UCSD-AML1 (cell line): Measurements from ENCODE around the gene HYI.
"Not testable (repeated sequence)": the region's sequence is repeated elsewhere in the genome, so short reads cannot be mapped to it uniquely, and the experiment has no call there.

ENCODE experiments used
- DNase-seq: peaks from one replicate; lab custom pipeline; 2025; ENCODE audit not compliant: unreplicated experiment; lab: John Stamatoyannopoulos, UW

The HYI gene

DNA sequence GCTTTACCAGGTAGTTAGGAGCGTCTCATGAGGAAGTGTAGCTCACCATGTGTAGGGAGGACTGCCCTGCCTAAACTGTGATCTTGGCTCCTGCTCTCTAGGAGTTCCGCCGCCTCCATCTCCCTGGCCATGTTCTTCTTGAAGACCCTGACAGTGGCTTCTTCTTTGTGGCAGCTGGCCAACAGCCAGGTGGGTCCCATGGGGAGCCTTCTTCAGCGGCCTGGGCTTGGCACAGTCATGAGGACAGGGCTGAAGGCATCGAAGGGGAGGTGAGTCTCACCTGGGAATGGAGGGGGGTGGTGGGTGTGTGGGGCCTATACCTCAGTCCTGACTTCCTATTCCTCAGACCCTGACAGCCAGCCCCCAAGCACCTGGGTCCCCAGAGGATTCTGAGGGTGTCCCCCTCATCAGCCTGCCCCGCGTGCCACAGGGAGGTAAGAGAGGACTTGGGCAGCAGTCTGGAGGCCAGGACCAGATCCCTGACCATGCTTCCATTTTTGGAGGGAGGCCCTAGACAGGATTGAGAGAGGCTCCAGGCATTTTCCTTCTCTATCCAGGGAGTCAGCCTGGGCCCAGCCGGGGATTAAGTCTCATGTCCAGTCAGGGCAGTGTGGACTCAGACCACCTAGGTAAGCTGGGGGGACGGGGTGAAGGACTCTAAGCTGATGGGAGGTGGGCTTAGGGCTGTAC is 21.4 kb downstream of the HYI start:
- DNase-seq, result no peak

DNA sequence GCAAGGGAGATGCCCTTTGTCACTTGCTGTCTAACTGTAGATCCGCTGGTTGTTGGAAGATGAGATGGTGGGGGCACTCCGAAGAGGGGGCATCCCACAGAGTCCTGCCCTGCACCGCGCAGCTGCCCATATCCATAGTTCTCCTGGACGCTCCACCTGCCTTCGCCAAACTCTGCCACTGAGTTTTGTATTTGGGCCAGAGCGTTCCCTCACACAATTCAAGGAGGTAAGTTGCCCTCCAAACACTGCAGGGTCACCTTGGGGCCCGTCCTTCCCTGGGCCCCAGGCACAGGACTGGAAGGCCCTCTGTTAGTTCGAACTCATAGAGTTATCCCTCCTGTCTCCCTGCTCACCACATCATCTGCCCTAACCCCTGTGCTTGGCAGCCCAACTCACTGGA is 22.1 kb downstream of the HYI start:
- no peak for DNase-seq

DNA sequence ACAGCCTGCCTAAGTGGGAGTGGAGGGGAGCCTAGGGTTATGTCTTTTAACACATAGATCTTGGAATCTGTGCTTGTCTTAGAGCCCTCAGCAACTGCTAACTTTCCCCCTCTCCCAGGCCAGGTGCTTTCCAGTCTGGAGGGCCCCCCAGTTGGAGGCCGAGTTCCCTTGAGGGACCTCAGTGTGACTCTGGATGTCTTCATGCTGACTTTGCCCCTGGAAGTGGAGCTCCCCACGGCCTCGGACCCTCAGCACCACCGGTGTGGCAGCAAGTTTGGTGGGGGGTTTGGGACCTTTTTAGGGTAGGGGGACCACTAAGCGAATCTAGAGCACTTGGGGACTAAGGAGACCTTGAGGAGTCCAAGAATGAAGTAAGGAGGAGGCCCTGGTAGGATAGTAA is 22.9 kb downstream of the HYI start:
- DNase-seq, result no peak

DNA sequence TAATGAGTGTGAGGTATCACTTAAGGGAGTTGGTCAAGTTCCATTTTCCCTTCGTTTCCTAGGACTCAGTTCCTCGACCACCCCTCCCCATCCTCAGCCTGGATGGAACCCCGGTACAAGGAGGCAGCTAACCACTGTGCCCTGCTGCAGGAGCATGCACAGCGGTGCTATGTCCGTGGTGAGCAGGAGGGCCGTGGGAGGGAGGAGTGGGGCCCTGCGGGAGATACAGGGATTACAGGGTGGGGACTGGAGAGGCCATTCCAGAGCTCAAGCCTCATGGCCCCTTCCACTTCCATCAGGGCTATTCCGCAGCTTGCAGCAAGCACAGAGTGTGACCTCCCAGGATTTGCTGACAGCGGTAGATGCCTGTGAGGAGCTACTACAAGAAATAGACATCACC is 25.8 kb downstream of the HYI start:
- DNase-seq, result no peak

DNA sequence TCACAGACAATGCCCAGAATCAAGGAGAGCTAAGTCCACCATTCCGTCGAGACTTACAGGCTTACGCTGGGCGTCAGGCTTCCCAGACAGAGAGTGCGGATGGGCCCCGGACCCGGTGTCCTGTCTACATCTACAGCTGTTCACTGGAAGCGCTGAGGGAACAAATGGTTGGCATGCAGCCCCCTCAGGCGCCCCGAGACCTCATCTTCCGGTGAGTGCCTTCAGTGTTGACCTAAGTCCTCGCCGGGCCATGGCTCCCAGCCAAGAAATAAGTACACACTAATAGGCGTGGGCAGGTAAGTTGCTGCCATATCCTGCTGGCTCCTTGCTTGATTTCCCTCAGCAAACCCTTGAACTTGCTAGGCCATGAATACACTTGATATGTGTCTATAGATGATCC is 26.2 kb downstream of the HYI start:
- DNase-seq, result no peak

DNA sequence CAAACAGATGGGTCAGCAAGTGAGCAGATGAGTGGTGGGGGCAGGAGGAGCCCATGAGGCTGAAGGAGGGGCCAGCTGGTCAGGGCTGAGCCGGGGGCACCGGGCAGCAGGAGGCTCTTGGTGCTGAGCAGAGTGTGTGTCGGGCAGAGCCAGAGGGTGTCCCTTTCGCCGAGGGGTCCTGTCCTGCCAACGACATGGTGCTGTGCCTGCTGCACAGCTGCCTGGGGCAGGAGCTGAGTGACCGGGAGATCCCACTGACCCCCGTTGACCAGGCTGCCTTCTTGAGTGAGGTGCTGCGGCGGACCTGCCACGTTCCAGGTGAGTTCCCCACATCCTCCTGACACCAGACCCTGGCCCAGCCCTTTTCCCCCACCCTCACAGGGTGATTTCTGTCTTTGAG is 27.5 kb downstream of the HYI start:
- DNase-seq, result no peak

DNA sequence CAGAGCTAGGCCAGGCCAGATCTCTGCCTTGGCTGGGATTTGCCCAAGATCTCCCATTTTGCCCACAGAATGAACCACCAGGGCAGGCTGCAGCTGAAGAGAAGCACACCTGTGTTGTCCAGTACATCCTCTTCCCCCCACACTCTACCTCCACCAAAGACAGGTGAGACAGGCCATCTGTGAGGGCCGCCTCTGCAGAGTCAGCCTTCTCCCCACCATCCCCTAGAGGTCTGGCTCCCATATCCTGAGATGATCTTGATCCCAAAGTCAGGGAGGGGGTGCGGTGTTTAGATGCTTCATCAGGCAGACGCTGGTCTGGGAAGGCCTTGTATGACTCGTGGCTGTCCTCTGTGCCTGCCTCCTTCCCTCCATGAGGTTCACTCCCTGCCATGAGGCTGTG is 28.7 kb downstream of the HYI start:
- no peak for DNase-seq

DNA sequence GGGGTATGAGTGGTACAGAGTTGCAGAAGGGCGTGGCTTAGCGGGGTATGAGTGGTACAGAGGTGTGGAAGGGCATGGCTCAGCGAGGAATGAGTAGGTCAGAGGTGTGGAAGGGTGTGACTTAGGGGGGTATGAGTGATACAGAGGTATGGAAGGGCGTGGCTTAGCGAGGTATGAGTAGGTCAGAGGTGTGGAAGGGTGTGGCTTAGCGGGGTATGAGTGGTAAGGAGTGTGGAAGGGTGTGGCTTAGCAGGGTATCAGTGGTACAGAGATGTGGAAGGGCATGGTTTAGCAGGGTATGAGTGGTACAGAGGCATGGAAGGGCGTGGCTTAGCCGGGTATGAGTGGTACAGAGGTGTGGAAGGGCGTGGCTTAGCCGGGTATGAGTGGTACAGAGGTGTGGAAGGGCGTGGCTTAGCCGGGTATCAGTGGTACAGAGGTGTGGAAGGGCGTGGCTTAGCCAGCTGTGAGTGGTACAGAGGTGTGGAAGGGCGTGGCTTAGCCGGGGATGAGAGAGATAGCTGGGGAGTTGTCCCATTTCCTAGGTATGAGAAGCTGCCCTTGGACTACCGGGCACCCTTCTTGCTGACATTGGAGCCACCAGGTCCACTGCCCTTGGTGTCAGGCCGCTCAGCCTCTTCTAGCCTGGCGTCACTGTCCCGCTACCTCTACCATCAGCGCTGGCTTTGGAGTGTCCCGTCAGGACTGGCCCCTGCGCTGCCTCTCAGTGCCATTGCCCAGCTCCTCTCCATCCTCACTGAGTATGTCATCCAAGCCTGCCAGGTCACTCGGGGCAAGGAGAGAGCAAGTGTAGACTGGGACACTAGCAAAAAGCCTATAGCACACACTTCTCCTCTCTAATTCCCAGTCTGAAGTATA is 29.8 kb downstream of the HYI start:
- no peak for DNase-seq

DNA sequence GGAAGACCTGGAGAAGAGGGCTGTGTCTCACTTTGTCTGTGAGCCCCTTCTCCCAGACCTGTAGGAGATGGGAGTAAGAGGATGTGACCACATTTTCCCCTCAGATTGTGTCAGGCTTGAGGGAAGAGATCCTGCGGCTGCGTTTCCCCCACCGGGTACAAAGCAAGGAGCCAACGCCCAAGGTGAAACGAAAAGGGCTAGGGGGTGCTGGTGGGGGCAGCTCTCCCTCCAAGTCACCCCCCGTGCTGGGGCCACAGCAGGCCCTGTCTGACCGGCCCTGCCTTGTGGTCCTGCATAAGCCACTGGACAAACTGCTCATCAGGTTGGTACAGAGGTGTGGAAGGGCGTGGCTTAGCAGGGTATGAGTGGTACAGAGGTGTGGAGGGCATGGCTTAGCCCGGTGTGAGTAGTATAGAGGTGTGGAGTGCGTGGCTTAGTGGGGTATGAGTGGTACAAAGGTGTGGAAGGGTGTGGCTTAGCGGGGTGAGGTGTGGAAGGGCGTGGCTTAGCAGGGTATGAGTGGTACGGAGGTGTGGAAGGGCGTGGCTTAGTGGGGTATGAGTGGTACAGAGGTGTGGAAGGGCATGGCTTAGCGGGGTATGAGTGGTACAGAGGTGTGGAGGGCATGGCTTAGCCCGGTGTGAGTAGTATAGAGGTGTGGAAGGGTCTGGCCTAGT is 30.6 kb downstream of the HYI start:
- DNase-seq, result no peak

DNA sequence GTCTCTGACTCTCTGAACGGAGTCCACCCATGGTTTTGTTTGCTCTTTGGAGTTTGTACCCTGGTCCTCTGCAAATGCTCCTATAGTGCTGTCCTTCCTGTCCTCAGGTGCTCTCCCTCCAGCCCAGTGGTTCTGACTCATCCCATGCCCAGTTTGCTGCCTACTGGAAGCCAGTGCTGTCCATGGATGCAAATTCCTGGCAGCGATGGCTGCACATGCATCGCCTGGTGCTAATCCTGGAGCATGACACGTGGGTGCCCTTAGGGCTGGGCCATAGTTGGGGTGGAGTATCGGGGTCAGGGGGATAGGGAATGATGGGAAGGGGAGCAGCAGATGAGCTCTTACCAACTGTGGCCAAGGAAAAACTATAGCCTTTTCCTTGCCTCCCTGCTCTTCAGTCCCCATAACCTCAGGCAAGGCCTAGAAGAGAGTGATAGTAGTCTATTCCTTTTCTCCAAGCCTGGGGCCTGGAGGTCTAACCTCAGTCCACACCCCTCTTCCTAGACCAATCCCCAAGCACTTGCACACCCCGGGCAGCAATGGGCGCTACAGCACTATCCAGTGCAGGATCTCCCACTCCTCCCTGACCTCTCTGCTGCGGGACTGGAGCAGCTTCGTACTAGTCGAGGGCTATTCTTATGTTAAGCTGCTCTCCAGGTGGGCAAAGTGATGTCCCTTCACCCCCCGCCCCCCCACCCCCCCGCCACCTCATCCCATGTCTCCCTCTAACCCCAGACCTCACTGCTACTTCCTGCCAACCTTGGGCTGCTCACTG is 31.6 kb downstream of the HYI start:
- no peak for DNase-seq

DNA sequence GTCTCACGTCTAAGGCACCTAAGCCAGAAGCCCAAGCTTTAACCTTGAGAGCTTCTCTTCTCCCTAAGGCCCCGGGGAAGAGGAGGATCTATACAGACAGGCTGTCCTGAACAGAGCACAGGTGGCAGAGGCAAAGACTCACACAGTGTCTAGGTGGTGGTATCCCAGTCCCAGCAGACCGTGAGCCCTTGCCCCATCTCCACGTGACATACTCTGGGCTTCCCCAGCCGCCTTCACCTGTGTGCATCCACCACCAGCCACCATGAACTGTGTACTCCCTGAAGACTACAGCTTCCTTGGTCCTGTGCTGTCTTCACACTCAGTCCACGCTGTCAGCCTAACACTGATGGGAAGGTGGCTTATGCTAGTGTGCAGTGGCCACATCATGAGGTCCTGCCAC is 32.3 kb downstream of the HYI start:
- DNase-seq, result no peak

DNA sequence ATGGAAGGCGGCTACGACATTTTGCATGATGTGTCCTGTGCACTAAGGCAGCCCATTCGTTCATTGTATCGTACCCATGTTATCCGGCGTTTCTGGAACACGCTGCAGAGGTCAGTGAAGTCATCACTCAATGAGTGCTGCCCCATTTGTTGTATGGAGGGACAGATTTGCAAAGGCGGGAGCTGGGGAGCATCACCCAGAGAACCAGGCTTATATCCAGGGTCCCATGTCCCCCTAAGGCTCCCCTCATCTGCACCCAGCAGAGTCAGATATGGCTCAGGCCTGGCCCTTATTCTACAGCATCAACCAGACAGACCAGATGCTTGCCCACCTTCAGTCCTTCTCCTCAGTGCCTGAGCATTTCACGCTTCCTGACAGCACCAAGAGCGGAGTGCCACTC is 32.9 kb downstream of the HYI start:
- DNase-seq, result no peak

DNA sequence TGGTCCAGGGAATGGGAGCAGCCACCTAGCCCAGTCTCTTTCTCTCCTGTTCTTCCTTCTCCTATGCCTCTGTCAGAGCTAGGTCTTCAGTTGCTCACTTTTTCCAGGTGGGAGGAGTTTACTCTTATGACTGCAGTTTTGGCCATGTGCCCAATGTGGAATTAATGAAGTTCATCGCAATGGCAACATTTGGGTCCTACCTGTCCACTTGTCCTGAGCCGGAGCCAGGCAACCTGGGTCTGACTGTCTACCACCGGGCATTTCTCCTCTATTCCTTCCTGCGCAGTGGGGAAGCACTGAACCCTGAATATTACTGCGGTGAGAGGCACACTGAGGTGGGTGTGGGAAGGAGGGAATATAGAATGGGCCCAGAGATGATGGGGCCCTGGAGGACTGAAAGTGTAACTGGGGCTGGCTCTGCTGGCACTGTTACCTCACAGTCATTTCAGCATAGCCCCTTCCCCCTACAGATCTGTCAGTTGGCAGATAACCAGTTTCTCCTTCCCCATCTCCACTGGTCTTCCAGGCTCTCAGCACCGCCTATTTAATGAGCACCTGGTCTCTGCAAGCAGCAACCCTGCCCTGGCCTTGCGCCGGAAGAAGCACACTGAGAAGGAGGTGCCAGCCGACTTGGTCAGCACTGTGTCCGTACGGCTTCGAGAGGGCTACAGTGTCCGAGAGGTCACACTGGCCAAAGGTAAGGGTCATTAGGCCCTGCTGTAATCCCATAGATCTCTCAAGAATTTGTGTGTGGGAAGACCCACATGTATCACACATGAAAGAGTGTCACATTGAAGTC is 33.9 kb downstream of the HYI start:
- no peak for DNase-seq

DNA sequence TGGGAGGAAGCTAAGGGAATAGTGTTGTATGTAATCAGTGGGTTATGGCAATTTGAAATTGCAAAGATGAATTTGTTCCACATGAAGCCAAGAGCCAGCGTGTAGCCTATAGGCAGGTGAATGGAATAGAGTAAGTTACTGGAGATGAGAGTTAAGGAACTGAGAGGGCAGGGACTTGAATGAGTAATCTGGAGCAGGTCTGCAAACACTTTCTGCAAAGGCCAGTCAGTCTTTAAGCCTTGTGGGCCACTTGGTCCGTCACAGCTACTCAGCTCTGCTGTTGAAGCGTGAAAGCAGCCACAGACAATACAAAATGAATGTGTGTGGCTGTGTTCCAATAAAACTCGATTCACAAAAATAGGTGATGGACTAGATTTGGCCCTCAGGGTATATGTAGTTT is 34.9 kb downstream of the HYI start:
- DNase-seq, result no peak

DNA sequence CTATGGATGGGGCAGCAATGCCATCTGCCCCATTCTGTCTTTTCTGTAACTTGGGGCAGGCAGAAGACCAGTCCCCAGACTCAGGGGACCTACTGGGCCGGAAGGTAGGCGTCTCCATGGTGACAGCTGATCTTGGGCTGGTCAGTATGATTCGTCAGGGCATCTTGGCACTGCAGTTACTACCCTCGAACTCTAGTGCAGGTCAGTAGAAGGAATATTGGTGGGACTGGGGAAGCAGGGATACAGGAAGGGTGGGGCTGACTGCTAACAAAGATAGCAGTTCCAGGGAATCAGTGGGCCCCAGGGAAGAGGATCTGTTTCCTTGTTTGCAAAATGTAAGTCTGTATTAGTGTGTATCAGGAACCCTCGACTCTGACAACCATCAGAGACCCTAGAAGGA is 37.8 kb downstream of the HYI start:
- DNase-seq, result no peak

DNA sequence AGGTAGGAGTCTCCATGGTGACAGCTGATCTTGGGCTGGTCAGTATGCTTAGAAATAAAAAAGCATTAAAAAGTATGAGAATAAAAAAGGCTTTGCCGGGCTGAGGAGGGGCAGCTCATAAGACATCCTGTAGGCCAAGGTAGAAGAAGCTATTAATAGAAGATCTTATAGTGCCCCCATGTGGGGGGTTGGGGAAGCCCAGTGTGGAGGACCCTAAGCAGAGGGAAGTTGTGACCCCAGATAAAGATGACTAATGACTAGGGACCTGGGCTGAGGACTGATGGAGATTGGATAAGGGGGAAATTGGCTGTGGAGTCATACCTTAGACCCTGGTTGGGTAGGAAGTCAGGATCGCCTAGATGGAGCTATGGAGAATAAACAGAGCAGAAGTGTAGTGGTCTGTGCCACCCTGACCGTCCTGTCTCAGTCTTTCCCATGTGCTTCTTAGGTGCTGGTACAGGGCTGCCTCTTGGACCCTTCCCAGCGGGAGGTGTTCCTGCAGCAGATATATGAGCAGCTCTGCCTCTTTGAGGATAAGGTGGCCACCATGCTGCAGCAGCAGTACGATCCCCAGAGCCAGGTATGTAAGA is 39.0 kb downstream of the HYI start:
- DNase-seq, result peak; percentile 57

DNA sequence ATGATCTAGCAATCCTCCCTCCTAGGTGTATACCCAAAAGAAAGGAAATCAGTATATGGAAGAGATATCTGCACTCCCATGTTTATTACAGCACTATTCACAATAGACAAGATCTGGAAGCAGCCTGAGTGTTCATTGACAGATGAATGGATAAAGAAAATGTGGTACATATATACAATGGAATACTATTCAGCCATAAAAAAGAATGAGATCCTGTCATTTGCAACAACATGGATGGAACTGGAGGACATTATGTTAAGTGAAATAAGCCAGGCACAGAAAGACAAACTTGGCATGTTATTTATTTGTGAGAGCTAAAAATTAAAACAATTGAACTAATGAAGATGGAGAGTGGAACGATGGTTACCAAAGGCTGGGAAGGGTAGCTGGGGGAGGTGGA is 40.3 kb downstream of the HYI start:
- not testable (repeated sequence) for DNase-seq

DNA sequence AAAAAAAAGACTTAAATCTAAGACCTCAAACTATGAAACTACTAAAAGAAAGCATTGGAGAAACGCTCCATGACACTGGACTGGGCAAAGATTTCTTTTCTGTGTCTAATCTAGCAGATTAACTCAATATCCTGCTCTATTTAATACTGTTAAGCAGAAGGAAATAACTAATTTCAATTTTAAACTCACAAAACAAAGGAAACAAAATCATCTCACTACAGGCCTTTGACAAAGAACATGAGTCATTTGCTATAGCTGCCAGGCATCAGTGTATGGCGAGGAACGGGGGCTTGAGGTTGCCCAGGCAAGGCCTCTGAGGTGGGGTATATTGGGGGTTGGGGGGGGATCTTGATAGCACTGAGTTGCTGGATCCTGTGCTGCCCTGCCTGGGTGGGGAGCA is 43.2 kb downstream of the HYI start:
- DNase-seq, result no peak

DNA sequence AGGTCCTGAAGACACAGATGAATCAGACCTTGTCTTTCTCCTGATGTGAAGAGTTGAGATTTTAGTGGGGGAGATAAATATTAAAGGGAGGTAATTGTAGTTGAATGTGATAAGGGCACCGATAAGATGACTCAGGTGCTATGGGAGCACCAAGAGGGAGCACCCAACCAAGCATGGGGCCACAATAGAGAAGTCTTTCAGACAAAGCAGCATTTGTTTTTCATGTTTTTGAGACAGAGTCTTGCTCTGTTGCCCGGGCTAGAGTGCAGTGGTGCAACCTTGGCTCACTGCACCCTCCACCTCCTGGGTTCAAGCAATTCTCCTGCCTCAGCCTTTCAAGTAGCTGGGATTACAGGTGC is 47.9 kb downstream of the HYI start:
- no peak for DNase-seq

DNA sequence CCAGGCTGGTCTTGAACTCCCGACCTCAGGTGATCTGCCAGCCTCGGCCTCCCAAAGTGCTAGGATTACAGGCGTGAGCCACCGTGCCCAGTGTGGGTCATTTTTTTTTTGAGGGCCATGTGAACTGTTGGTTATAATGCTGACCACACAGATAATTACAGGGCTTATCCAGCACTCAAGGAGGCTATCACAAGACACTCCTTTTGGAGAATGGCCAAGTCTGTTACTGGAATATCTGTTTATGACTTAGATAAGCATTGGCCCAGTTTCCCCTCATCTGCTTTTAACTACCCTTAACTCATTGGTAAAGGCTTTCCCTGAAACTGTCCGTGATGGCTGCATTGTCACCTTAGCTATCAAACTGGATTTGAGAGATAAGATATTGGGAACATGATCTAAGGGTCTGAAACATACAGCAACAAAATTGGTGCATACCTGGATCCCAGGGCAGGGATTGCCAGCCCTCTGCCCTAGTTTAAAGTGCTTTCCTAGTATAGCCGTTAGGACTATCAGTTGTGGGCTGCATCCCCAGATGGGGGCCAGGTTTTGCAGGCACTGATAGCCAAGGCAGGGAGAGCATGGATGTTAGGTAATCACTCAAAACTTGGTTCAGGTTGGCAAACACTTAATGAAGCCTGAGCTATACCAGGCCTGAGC is 48.4 kb downstream of the HYI start:
- no peak for DNase-seq
